CD4-positive, alpha-beta memory T cell (primary cell): Measurements from ENCODE around the gene TBC1D14. TPM values are rescaled to one million over a fixed set of nuclear protein-coding genes. Genes with fewer than 3 reads are reported as not detected.
"Not testable (repeated sequence)": the region's sequence is repeated elsewhere in the genome, so short reads cannot be mapped to it uniquely, and the experiment has no call there.

Source experiments
- CTCF ChIA-PET: fragments of 350-600 bp; sonication (Branson Sonifier 250); formaldehyde crosslinking; loops from one replicate; lab custom pipeline; 2021; ENCODE audit warnings: inconsistent platforms; ENCODE audit not compliant: partially characterized antibody; lab: Charles Lee
- POLR2A ChIA-PET: fragments of 350-600 bp; sonication (Branson Sonifier 250); formaldehyde crosslinking; loops from one replicate; lab custom pipeline; 2021; ENCODE audit not compliant: partially characterized antibody; lab: Charles Lee
- DNase-seq, 5 donors: peaks; one replicate each; pipeline versions ENCODE4 v3.0.0 to v3.0.0-alpha.2; 2020 to 2022; ENCODE audit warnings: mixed read lengths in 1 of 5
- H3K27ac ChIP-seq: one replicate; pipeline ENCODE4 v1.7.0; 2013; ENCODE audit warnings: low read depth, low read length
- H3K27me3 ChIP-seq: 2 replicates; pipeline ENCODE4 v1.7.0; 2013; ENCODE audit warnings: mild to moderate bottlenecking, low read length, moderate library complexity; ENCODE audit not compliant: insufficient read depth
- H3K36me3 ChIP-seq: 2 replicates; pipeline ENCODE4 v1.7.0; 2013; ENCODE audit warnings: mild to moderate bottlenecking, low read length, moderate library complexity; ENCODE audit not compliant: insufficient read depth
- H3K4me1 ChIP-seq: 2 replicates; pipeline ENCODE4 v1.7.0; 2013; ENCODE audit warnings: mild to moderate bottlenecking, low read length, moderate library complexity; ENCODE audit not compliant: insufficient read depth
- H3K4me3 ChIP-seq, 2 donors: one replicate each; pipeline ENCODE4 v1.7.0; 2013; ENCODE audit warnings: low read length in 2 of 2, mild to moderate bottlenecking in 1 of 2
- H3K9me3 ChIP-seq, 2 donors: one replicate each; pipeline ENCODE4 v1.7.0; 2013; ENCODE audit warnings: low read length in 2 of 2, control low read depth in 1 of 2; ENCODE audit not compliant: control insufficient read depth in 1 of 2
- H3K27ac Mint-ChIP-seq, 7 donors: one replicate each; pipeline ENCODE4 v1.8.0; 2020 to 2021; ENCODE audit warnings: mixed read lengths in 7 of 7, mild to moderate bottlenecking in 6 of 7, inconsistent platforms in 3 of 7, moderate library complexity in 3 of 7
- H3K27me3 Mint-ChIP-seq, 2 donors: one replicate each; pipeline ENCODE4 v1.8.0; 2020 to 2021; ENCODE audit warnings: mixed read lengths in 2 of 2
- H3K36me3 Mint-ChIP-seq, 2 donors: one replicate each; pipeline ENCODE4 v1.8.0; 2020 to 2021; ENCODE audit warnings: mixed read lengths in 2 of 2, inconsistent platforms in 1 of 2, mild to moderate bottlenecking in 1 of 2
- H3K4me1 Mint-ChIP-seq, 4 donors: one replicate each; pipeline ENCODE4 v1.8.0; 2020 to 2021; ENCODE audit warnings: mixed read lengths in 4 of 4, mild to moderate bottlenecking in 1 of 4
- H3K4me3 Mint-ChIP-seq, 8 donors: one replicate each; pipeline ENCODE4 v1.8.0; 2020 to 2021; ENCODE audit warnings: mixed read lengths in 8 of 8, mild to moderate bottlenecking in 7 of 8, moderate library complexity in 6 of 8, inconsistent platforms in 3 of 8
- H3K9me3 Mint-ChIP-seq, 8 donors: one replicate each; pipeline ENCODE4 v1.8.0; 2020 to 2021; ENCODE audit warnings: mixed read lengths in 8 of 8, mild to moderate bottlenecking in 5 of 8, inconsistent platforms in 3 of 8, moderate library complexity in 1 of 8
- intact Hi-C: fragments of 100-400 bp; cut with micrococcal nuclease; formaldehyde crosslinking; loops from one replicate; pipeline ENCODE4 v1.15.1; 2023
- polyA plus RNA-seq, 2 donors: library from polyadenylated mRNA; unstranded; fragments of 300-500 nt; fragmentation: Illumina TruSeq; gene quantifications; one replicate each; pipeline ENCODE4 v1.2.3, GENCODE V29; 2021
- total RNA-seq, 2 experiments: library from RNA; stranded (reverse); gene quantifications; one replicate each; pipeline ENCODE4 v1.2.3, GENCODE V29; 2021

TBC1D14 gene
- total and polyA plus RNA-seq, 4 experiments from 2014 or later = 40.7 to 80.7 (median 63.0) TPM

- H3K27ac ChIP-seq = no peak overlapping the region
- H3K4me3 ChIP-seq = no peak overlapping the region
- Mint-ChIP-seq H3K36me3 (no peaks in the 10 kb centered on the region), H3K4me3 (no peak overlapping the region), H3K4me1 (peaks cover 0 to 3% (median 0%) of the 10 kb centered on the region in 4 donors), H3K27ac (no peak overlapping the region), H3K27me3 (peaks cover 2 to 5% of the 10 kb centered on the region in 2 donors), H3K9me3 (peaks cover 0 to 7% (median 3%) of the 10 kb centered on the region in 8 donors)
- no peaks in the 10 kb centered on the region for H3K4me1 ChIP-seq
- no peaks in the 10 kb centered on the region for H3K27me3 ChIP-seq
- no peaks in the 10 kb centered on the region for H3K9me3 ChIP-seq
- no peak for DNase-seq
- CTCF ChIA-PET = interaction anchor here (1.5 kb wide), 1 partner anchor 356 kb away, joined by 4 read pairs; no protein-coding TSS in a partner anchor
- POLR2A ChIA-PET = no interaction called here
- H3K36me3 ChIP-seq = no peaks in the 10 kb centered on the region
- intact Hi-C loops = no loop called here
These were observed 166.5 kb downstream of the TBC1D14 start for GRCh38 chr4:7075962-7076695.

- Histone ChIP-seq H3K27me3 (no peaks in the 10 kb centered on the region), H3K4me1 (no peaks in the 10 kb centered on the region), H3K36me3 (no peaks in the 10 kb centered on the region), H3K27ac (no peak overlapping the region), H3K9me3 (no peaks in the 10 kb centered on the region), H3K4me3 (no peak overlapping the region)
- peaks cover 2 to 8% of the 10 kb centered on the region in 2 donors for H3K27me3 Mint-ChIP-seq
- no peak overlapping the region for H3K4me3 Mint-ChIP-seq
- H3K36me3 Mint-ChIP-seq = no peaks in the 10 kb centered on the region
- CTCF ChIA-PET = interaction anchor here (1.3 kb wide), 1 partner anchor 203 kb away, joined by 3 read pairs; no protein-coding TSS in a partner anchor
- H3K9me3 Mint-ChIP-seq = peaks cover 0 to 7% (median 3%) of the 10 kb centered on the region in 8 donors
- no peak overlapping the region for H3K27ac Mint-ChIP-seq
- intact Hi-C loops = no loop called here
- DNase-seq = no peak
- H3K4me1 Mint-ChIP-seq = peaks cover 0 to 3% (median 0%) of the 10 kb centered on the region in 4 donors
- POLR2A ChIA-PET = interaction anchor here (1.1 kb wide), 1 partner anchor 34 kb away, joined by 4 read pairs; the partner anchor contains the start of gene TADA2B
These were observed 167.1 kb downstream of the TBC1D14 start for GRCh38 chr4:7076696-7077082.

- H3K27me3 ChIP-seq = no peaks in the 10 kb centered on the region
- POLR2A ChIA-PET = interaction anchor here (1.1 kb wide), 1 partner anchor 34 kb away, joined by 4 read pairs; the partner anchor contains the start of gene TADA2B
- Mint-ChIP-seq H3K9me3 (peaks cover 0 to 8% (median 3%) of the 10 kb centered on the region in 8 donors), H3K27ac (no peak overlapping the region), H3K27me3 (peaks cover 5 to 9% of the 10 kb centered on the region in 2 donors), H3K4me3 (no peak overlapping the region), H3K4me1 (peaks cover 0 to 3% (median under 1%) of the 10 kb centered on the region in 4 donors), H3K36me3 (no peaks in the 10 kb centered on the region)
- H3K27ac ChIP-seq = no peak overlapping the region
- CTCF ChIA-PET = interaction anchor here (1.3 kb wide), 1 partner anchor 204 kb away, joined by 3 read pairs; no protein-coding TSS in a partner anchor
- no peaks in the 10 kb centered on the region for H3K36me3 ChIP-seq
- intact Hi-C loops = no loop called here
- no peak for DNase-seq
- no peak overlapping the region for H3K4me3 ChIP-seq
- H3K4me1 ChIP-seq = no peaks in the 10 kb centered on the region
- no peaks in the 10 kb centered on the region for H3K9me3 ChIP-seq
These were observed 167.7 kb downstream of the TBC1D14 start for GRCh38 chr4:7077371-7077770.

GRCh38 chr4:7078025-7078424 is 168.4 kb downstream of the TBC1D14 start:
- H3K4me3 Mint-ChIP-seq = no peak overlapping the region
- H3K27ac ChIP-seq = no peak overlapping the region
- no peaks in the 10 kb centered on the region for H3K9me3 ChIP-seq
- no peaks in the 10 kb centered on the region for H3K36me3 Mint-ChIP-seq
- no peak for DNase-seq
- peaks cover 0 to 8% (median 3%) of the 10 kb centered on the region in 8 donors for H3K9me3 Mint-ChIP-seq
- H3K4me1 Mint-ChIP-seq = peaks cover 0 to 3% (median under 1%) of the 10 kb centered on the region in 4 donors
- peaks cover 8 to 12% of the 10 kb centered on the region in 2 donors for H3K27me3 Mint-ChIP-seq
- H3K27ac Mint-ChIP-seq = no peak overlapping the region
- POLR2A ChIA-PET = interaction anchor here (1.1 kb wide), 1 partner anchor 35 kb away, joined by 4 read pairs; the partner anchor contains the start of gene TADA2B
- H3K4me3 ChIP-seq = no peak overlapping the region
- H3K27me3 ChIP-seq = no peaks in the 10 kb centered on the region
- no peaks in the 10 kb centered on the region for H3K4me1 ChIP-seq
- H3K36me3 ChIP-seq = no peaks in the 10 kb centered on the region
- CTCF ChIA-PET = interaction anchor here (1.3 kb wide), 1 partner anchor 204 kb away, joined by 3 read pairs; no protein-coding TSS in a partner anchor
- intact Hi-C loops = no loop called here

GRCh38 chr4:7079483-7079882 is 169.9 kb downstream of the TBC1D14 start:
- CTCF ChIA-PET = interaction anchor here (0.6 to 1.4 kb wide), 6 partner anchors 9 to 361 kb away, joined by 3 to 7 read pairs (median 4); partner anchors contain the start of gene TADA2B

GRCh38 chr4:7079909-7080308 is 170.3 kb downstream of the TBC1D14 start:
- H3K4me1 Mint-ChIP-seq, H3K9me3 ChIP-seq, H3K4me1 ChIP-seq, H3K36me3 Mint-ChIP-seq, H3K27me3 ChIP-seq, H3K27ac ChIP-seq, H3K4me3 ChIP-seq, POLR2A ChIA-PET, H3K4me3 Mint-ChIP-seq, H3K9me3 Mint-ChIP-seq, H3K36me3 ChIP-seq, DNase-seq, intact Hi-C loops: not testable (repeated sequence)
- CTCF ChIA-PET = interaction anchor here (0.8 to 1.4 kb wide), 4 partner anchors 9 to 361 kb away, joined by 3 to 7 read pairs (median 3); partner anchors contain the start of gene TADA2B
- peaks cover 22 to 25% of the 10 kb centered on the region in 2 donors for H3K27me3 Mint-ChIP-seq
- H3K27ac Mint-ChIP-seq = peak overlapping the region in 1 of 7 donors; percentile 59

More at GRCh38 chr4:7079483-7079882, 169.9 kb downstream of the TBC1D14 start:
- H3K36me3 Mint-ChIP-seq, H3K4me3 Mint-ChIP-seq, H3K36me3 ChIP-seq, H3K27me3 ChIP-seq, intact Hi-C loops, H3K9me3 Mint-ChIP-seq, H3K27ac ChIP-seq, H3K9me3 ChIP-seq, H3K4me3 ChIP-seq, H3K4me1 ChIP-seq, H3K27ac Mint-ChIP-seq, H3K4me1 Mint-ChIP-seq, POLR2A ChIA-PET, DNase-seq: not testable (repeated sequence)
- H3K27me3 Mint-ChIP-seq = peaks cover 18 to 22% of the 10 kb centered on the region in 2 donors
